ENCODE results near the gene DPT.
A peak's percentile ranks its signal among the peaks of the same experiment; 100 is the strongest.

DPT gene

GRCh38 chr1:168734946-168735345 lies 5.9 kb upstream of the DPT start:
- DNase-seq = no peak

DNA sequence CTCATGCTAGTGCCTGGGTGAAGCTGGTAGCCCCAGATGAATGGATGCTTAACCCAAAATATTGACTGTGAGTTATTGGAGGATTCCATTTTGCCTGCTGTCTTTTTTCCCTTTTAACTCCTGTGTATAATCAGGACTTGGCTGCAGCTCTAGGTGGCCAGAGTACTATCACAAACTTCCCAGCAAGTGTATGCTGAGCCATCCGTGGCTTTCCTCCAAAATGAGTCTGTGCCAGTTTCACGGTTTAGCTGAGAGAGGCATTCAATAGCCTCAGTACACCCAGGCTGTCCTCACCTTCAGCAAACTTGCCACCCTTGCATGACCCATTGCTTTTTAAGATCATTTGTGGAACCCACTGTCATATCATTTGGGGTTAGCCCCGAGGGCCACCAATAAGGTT lies 5.3 kb upstream of the DPT start:
- DNase-seq = no peak

- no peak for DNase-seq
Observed at GRCh38 chr1:168733241-168733640, 4.2 kb upstream of the DPT start.

- no peak for DNase-seq
Observed at GRCh38 chr1:168732736-168733135, 3.7 kb upstream of the DPT start.

DNA sequence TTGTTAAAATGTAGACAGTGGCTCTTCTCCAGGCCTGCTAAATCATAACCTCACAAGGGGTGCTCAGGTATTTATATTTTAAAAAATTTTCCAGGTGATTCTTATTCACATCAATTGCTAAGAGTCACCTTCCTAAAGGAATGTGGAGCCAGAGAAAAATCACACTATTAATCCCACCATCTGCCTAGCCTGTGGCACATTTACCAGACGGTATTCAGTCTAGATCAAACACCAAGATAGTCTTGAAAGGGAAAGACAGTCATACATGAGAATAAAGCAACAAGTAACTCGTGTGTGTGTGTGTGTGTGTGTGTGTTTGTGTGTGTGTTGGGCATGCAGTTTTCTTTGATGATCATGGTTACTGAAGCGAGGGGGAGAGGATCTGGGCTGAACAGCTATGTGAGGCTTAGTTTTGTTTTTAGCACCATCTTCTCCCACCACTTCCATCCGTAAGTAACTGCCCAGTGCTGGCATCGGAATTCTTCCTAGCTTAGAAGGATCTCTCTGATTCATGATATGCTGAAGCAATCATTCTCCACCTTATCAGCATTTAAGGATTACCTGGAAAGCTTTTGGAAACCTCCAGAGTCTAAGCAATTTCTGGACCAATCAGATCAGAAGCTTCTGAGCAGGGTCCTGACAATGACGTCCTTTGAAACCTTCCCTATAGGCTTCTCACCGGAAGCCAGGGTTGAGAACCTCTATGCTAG lies 2.4 kb upstream of the DPT start:
- DNase-seq = no peak

DNA sequence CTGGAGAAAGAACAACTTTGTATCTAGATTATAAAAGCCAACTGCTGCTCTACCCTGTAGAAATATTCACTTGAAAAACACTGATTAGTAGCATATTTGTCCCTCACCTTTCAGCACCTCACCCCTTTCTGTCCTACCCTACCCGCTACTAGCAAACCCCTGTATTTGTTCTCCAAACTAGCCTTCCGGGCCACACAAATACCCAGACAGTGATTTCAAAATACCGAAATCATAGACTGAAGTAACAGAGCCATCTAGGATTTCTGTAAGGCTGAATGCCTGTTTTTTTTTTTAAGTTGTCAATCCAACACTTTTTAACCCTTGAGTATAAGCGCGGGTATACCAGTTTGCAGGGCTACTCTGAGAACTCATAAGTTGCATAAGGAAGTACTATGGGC lies 398 bp upstream of the DPT start:
- DNase-seq = no peak

DNA sequence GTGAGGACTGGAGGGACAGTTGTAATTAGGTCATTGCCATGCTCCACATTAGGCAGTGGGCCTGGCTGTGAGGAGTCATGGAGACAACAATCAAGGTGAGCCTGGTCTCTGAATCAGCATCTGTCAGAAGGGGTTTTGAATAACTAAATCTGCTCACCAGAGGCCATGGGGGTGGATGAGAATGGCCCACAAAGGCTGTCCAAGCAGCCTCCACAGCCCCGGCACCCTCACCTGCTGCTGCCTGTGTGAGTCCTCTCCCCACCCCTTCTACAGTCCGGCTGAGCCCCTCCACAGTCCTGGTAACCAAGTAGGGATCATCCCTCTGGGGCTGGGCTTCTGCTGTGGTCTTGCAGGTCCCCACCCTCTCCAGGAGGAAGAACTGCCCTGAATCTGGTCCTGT lies 2.3 kb downstream of the DPT start:
- DNase-seq = no peak

DNA sequence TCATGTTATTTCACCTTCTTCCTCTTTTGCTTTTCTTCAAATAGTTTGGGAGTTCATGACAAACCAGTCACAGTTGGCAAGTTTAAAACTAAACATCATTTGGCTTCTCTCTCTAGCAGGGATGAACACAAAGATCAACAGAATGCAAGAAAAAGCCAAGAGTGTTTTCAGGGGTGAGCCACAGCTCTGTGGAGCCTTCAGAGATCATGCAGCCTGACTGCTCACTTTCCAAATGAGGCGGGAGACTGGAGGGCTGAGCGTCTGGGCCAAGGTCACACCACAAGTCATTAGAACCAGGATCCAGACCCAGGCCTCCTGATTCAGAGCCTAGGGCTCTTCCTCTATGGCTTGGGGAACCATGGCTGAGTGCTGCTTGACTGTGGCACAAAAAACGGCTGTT lies 2.7 kb downstream of the DPT start:
- no peak for DNase-seq

DNA sequence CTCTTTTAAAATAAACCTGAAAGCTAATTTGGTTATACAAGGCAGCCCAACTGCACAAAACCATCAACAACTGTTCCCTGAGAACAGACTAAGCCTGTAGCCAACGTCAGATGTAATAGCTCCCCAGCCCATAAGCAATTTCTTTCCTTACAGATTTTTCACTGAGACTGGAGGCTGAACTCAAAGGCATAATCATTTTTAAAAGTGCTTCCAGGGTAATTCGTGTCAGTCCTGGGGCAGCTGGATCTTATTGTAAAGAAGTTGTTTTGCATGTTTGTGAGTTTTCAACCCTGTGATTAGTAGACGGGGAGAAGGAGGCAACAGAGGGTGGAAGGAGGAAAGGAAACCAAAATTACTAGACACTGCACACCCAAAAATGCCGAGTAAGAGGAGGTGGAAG lies 3.2 kb downstream of the DPT start:
- DNase-seq = no peak

DNA sequence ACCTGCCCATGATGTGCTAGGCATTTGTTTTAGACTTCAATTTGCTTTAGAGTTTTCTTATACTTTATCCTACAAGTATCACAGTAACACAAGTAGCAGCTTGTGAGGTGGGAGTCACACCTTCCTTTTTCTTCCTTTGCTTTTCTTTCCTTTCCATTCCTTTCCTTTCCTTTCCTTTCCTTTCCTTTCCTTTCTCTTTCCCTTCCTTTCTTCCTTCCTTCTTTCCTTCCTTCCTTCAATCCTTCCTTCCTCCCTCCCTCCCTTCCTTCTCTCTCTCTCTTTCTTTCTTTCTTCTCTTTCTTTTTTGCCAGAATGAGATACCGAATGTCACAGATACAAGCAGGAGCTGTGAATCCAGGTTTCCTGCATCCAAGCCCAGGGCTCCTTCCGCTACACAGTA lies 3.9 kb downstream of the DPT start:
- DNase-seq = no peak

- no peak for DNase-seq
Observed at GRCh38 chr1:168723000-168723399, 6.0 kb downstream of the DPT start.

DNA sequence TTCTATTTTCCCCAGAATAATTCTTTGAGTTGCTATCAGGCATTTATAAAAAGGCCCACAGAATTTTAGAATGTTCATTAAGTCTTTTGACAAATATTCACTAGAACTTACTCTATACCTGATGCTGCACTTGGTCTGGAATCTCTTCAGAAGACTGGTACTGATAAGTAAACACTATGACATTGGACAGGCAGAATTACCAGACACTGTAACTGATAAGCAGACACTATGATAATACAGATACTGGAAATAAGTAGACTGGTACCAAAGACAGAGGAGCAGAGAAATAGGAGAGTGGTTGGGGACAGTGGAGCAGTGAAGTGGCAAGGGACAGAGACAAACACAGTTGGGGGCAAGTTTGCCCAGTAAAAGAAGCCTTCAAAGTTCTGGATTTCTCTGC lies 8.2 kb downstream of the DPT start:
- DNase-seq = no peak

- peak; percentile 23 for DNase-seq
Observed at GRCh38 chr1:168719306-168720111, 9.5 kb downstream of the DPT start.

DNA sequence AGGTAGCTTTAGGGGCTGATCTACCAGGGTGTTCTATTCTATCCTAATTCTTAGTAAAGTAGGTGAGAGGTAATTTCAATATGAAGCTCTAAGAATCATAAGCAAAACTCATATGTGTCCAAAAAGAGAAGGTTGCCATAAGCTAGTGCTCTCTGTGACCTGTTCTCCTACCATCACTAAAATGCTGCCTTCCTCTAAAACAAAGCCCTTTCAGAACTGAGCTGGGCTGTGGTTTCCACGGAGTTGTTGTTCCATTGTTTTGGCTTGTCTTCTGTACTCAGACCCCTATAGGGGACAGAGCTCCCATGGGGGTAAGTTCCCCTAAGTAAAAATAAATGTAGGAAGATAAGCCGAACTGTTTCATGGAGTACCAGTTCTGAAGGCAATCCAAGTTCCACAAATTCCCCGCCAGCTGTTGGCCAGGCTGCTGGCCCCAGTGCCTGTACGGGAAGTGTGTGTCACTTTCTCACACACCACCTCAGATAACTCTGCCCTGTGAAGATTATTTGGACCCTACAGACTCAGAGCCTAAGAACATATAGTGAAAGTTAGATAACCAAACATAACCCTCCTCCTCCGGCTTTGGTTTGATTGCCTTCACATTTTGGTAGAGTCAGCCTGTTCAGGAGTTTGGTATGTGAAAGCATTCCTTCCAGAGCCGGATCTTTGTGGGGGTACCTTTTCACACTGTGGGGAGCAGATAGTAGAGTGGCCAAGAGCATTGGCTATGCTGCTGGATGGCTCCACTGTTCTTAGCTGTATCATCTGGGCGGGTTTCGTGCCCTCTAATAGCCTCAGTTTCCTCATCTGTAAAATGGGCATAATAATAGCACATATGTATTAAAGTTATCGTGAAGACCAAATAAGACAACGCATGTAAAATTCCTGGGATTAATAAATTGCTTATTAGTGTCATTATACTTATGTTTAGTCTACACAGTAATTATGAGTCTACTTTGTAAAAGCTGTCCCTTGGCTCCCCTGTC lies 10.8 kb downstream of the DPT start:
- DNase-seq = no peak

- DNase-seq = no peak
Observed at GRCh38 chr1:168714012-168714411, 15.0 kb downstream of the DPT start.

GRCh38 chr1:168709405-168710363 lies 19.3 kb downstream of the DPT start:
- peak; percentile 85 for DNase-seq

- DNase-seq = no peak
Observed at GRCh38 chr1:168708698-168709404, 20.2 kb downstream of the DPT start.

DNA sequence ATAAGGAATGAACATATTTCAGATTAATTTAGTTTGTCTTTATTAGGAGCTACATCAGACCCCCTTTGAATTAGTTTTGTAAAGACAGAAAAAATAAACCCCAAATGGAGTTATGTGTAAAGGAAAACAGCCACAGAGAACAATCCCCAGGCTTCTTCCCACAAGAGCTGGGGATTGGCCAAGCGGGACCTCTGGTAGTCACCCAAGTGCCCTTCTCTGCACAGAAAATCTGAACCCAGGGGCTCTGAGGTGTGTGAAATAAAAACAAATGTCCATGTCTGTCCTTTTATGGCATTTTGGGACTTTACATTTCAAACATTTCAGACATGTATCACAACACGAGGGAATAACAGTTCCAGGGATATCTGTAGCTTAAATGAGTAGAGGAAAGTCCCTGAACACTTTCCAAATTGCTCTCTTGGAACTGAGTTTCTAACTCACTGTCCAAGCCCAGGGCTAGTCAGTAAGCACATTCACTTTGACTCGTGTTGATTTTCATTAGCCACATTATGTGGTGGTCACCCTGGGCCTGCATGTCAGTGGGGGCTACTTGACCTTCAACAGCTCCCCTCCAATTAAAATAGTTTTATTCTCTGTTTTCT lies 22.5 kb downstream of the DPT start:
- DNase-seq = no peak

DNA sequence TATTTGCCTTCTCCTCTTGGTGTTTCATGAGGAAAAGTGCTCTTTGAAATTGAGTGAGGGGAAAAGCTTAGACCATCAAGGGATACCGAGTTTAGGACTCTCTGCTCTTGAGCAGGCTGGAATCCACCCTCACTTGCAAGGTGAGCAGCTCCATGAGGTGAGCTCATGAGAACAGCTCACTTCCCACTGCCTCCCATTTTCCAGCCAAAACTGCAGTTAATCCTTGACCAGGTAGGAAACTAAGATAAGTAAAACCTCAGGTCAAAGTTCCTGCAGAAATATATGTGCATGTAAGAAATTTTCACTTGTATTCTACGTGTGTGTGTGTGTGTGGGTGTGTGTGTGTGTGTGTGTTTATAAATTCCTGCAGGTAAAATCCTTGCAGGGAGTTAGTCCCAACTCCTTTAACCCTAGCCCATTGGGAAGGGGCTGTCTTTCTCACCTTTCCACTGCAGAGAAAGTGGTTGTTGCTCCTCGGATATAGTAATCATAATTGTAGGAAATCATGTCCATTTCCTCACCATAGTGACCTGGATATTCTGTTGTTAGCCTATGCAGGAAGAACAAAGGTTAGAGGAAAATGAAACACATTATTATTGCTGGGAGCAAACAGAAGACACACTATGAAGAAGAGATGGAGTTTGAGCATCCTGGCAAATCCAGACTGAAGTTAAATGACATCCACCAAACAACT lies 28.3 kb downstream of the DPT start:
- DNase-seq = no peak

GRCh38 chr1:168698453-168698852 lies 30.6 kb downstream of the DPT start:
- DNase-seq = no peak
